Panc1 (cell line): ENCODE measurements around the gene GFPT1. TPM values are rescaled to one million over a fixed set of nuclear protein-coding genes. Genes with fewer than 3 reads are reported as not detected.

ENCODE experiments used
- ATAC-seq: fragments of 200-7000 bp; cut with Tn5 transposase; 2 replicates; pipeline ENCODE4 v1.9.1; 2020; ENCODE audit warnings: mild to moderate bottlenecking, moderate library complexity
- BruUV-seq: library from RNA; stranded (reverse); fragments of 400-500 nt; replicated peaks from 2 replicates; lab custom pipeline; 2021; lab: Mats Ljungman, UMichigan
- CTCF ChIA-PET: fragments of 300-600 bp; sonication (Branson Sonifier 250); formaldehyde crosslinking; loops from one replicate; lab custom pipeline; 2022; ENCODE audit warnings: antibody characterized with exemption; lab: Charles Lee
- POLR2A ChIA-PET: fragments of 300-600 bp; sonication (Branson Sonifier 250); formaldehyde crosslinking; loops from one replicate; lab custom pipeline; 2022; ENCODE audit warnings: antibody characterized with exemption; lab: Charles Lee
- DNase-seq: peaks from one replicate; pipeline ENCODE4 v3.0.0-alpha.2; 2010; ENCODE audit warnings: low read depth, low spot score
- H3K27ac ChIP-seq: 2 replicates; pipeline ENCODE4 v1.5.1; 2011; ENCODE audit warnings: mild to moderate bottlenecking, low read length, inconsistent platforms
- H3K27me3 ChIP-seq: fragments of 200-500 bp; sonication (Bioruptor generic); 2 replicates; pipeline ENCODE4 v1.6.0; 2014; ENCODE audit warnings: low read length, inconsistent platforms; ENCODE audit not compliant: control insufficient read depth, insufficient read depth
- H3K36me3 ChIP-seq: fragments of 200-500 bp; sonication (Bioruptor generic); 2 replicates; pipeline ENCODE4 v1.5.1; 2014; ENCODE audit warnings: inconsistent platforms, mild to moderate bottlenecking, low read length, moderate library complexity; ENCODE audit not compliant: control insufficient read depth, insufficient read depth
- H3K4me1 ChIP-seq: 2 replicates; pipeline ENCODE4 v1.5.1; 2011; ENCODE audit warnings: inconsistent platforms, mild to moderate bottlenecking, low read length, moderate library complexity; ENCODE audit not compliant: control insufficient read depth, insufficient read depth
- H3K4me3 ChIP-seq, 2 experiments: 2 replicates each; pipeline ENCODE4 v1.5.1; 2011 to 2012; ENCODE audit warnings: low read depth in 2 of 2, low read length in 2 of 2, mild to moderate bottlenecking in 2 of 2, inconsistent platforms in 1 of 2, moderate library complexity in 1 of 2
- H3K9me3 ChIP-seq: fragments of 200-500 bp; sonication (Bioruptor generic); 2 replicates; pipeline ENCODE4 v1.5.1; 2014; ENCODE audit warnings: low read depth, mild to moderate bottlenecking, inconsistent platforms, low read length, moderate library complexity; ENCODE audit not compliant: control insufficient read depth, insufficient read depth
- POLR2AphosphoS5 ChIP-seq: IDR thresholded peaks from 2 replicates; pipeline ENCODE4 v1.6.1; 2012; ENCODE audit warnings: mild to moderate bottlenecking, low read depth, low read length, moderate library complexity
- REST ChIP-seq, 2 experiments: IDR thresholded peaks; 2 replicates each; pipeline ENCODE4 v1.6.1; 2011 to 2012; ENCODE audit warnings: low read depth in 2 of 2, control low read depth in 1 of 2, low read length in 1 of 2, mild to moderate bottlenecking in 1 of 2, moderate library complexity in 1 of 2; ENCODE audit not compliant: insufficient read depth in 1 of 2
- SIN3A ChIP-seq: IDR thresholded peaks from 2 replicates; pipeline ENCODE4 v1.6.1; 2012; ENCODE audit warnings: low read depth, mild to moderate bottlenecking, low read length, moderate library complexity, borderline replicate concordance; ENCODE audit not compliant: insufficient read depth
- TCF7L2 ChIP-seq: IDR thresholded peaks from 2 replicates; pipeline ENCODE4 v1.6.1; 2011; ENCODE audit warnings: mild to moderate bottlenecking, low read depth, low read length, inconsistent platforms
- in situ Hi-C: cut with HindIII; loops from 2 replicates; pipeline ENCODE4 v1.10.0; 2016; ENCODE audit warnings: low sequenced_read_pairs, low pct_unique_long_range_greater_than_20kb
- intact Hi-C: fragments of 100-400 bp; cut with micrococcal nuclease; formaldehyde crosslinking; loops from one replicate; pipeline ENCODE4 v1.10.0; 2022; ENCODE audit not compliant: unreplicated experiment
- total RNA-seq: library from RNA; stranded (reverse); gene quantifications from one replicate; pipeline ENCODE4 v1.2.1, GENCODE V29; 2021; ENCODE audit not compliant: unreplicated experiment
- TF ChIP-seq, protein P1 (sequence below): fragments of 450-650 bp; IDR thresholded peaks from 2 replicates; pipeline ENCODE4 v1.5.1; 2017; ENCODE audit warnings: mild to moderate bottlenecking

The GFPT1 gene
- total RNA-seq, 1 experiment from 2014 or later: 53.0 TPM

DNA sequence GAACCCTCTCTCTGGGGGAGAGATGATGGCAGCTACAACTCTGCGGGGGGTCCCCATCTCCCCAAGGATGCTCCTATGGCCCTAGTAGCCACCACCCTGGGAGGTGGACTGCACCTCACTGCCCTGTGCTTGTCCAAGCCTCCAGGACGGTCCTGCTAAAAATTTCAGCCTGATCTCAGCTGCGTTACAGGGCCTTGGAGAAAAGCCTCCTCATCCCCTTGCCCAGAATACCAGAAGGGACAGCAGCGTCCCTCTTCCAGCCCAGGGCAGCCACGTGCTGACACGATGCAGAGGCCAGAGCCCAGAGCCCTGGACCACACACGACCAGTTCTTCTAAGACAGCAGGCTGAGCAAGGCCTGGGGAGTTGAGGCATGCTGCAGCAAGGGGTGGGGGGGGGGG, 81.9 kb downstream of the GFPT1 start:
- BruUV-seq: no TSS peak
- intact Hi-C loops: no loop called here
- no peak for ATAC-seq
- in situ Hi-C loops: no loop called here
- no peaks in the 10 kb centered on the region for H3K36me3 ChIP-seq
- TF ChIP-seq SIN3A (no peak), REST (IDR thresholded peaks at IDR 0.05; ENCODE audit: insufficient read depth in 1 of 2, low read depth in 2 of 2, low read length in 1 of 2) (no peak), TCF7L2 (no peak), POLR2AphosphoS5 (no peak)
- TF ChIP-seq, protein P1, sequence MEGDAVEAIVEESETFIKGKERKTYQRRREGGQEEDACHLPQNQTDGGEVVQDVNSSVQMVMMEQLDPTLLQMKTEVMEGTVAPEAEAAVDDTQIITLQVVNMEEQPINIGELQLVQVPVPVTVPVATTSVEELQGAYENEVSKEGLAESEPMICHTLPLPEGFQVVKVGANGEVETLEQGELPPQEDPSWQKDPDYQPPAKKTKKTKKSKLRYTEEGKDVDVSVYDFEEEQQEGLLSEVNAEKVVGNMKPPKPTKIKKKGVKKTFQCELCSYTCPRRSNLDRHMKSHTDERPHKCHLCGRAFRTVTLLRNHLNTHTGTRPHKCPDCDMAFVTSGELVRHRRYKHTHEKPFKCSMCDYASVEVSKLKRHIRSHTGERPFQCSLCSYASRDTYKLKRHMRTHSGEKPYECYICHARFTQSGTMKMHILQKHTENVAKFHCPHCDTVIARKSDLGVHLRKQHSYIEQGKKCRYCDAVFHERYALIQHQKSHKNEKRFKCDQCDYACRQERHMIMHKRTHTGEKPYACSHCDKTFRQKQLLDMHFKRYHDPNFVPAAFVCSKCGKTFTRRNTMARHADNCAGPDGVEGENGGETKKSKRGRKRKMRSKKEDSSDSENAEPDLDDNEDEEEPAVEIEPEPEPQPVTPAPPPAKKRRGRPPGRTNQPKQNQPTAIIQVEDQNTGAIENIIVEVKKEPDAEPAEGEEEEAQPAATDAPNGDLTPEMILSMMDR: no peak
- no peak overlapping the region for H3K4me3 ChIP-seq
- POLR2A ChIA-PET: interaction anchor here (0.8 to 0.9 kb wide), 2 partner anchors 10 to 50 kb away, joined by 4 to 15 read pairs; no protein-coding TSS in a partner anchor
- peak overlapping the region; percentile 65 for H3K27ac ChIP-seq
- DNase-seq: no peak
- H3K4me1 ChIP-seq: peaks cover 27% of the 10 kb centered on the region
- H3K27me3 ChIP-seq: no peaks in the 10 kb centered on the region
- CTCF ChIA-PET: interaction anchor here (0.6 kb wide), 3 partner anchors 78 to 288 kb away, joined by 5 to 6 read pairs (median 5); no protein-coding TSS in a partner anchor
- H3K9me3 ChIP-seq: no peaks in the 10 kb centered on the region; the same call in 1 of the 2 replicates

DNA sequence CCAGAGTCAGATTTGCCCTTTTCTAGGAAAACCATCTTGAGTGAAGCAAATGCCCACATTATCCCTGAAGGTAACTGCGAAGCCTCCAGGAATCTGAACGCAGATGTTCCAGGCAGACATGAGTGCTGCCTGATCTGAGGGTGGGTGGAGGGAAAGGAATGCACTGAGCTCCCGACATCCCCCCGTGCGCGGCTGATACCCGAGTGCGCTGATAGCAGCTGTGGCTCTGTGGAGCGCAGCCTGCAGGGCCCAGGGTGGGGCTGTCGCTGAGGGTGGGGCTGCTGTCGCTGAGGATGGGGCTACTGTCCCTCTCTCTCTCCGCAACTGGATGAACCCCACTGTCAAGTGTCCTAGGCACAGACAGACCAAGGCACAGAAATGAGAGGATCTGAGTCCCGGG, 82.4 kb downstream of the GFPT1 start:
- ChIA-PET CTCF (no interaction called here), POLR2A (interaction anchor here (0.8 kb wide), 1 partner anchor 50 kb away, joined by 15 read pairs; no protein-coding TSS in a partner anchor)
- no peak for TF ChIP-seq REST (IDR thresholded peaks at IDR 0.05; ENCODE audit: insufficient read depth in 1 of 2, low read depth in 2 of 2, low read length in 1 of 2)
- TF ChIP-seq, protein P1: no peak
- no peak for TF ChIP-seq SIN3A
- no TSS peak for BruUV-seq
- in situ Hi-C loops: no loop called here
- Histone ChIP-seq H3K27me3 (no peaks in the 10 kb centered on the region), H3K4me1 (peaks cover 26% of the 10 kb centered on the region), H3K27ac (peak overlapping the region; percentile 65), H3K36me3 (no peaks in the 10 kb centered on the region), H3K9me3 (no peaks in the 10 kb centered on the region; the same call in 1 of the 2 replicates), H3K4me3 (no peak overlapping the region)
- ATAC-seq: no peak
- intact Hi-C loops: no loop called here
- DNase-seq: no peak
